HCT116 (cell line): ENCODE measurements around the gene TCEAL5.

Experiments used
- EZH2 ChIP-seq: fragments of 200-600 bp; sonication (generic); IDR thresholded peaks from 2 replicates; pipeline ENCODE4 v1.6.1; 2017; ENCODE audit warnings: antibody characterized with exemption, mixed run types
- RAD21 ChIP-seq: IDR thresholded peaks from 2 replicates; pipeline ENCODE4 v1.6.1; 2012; ENCODE audit warnings: low read depth, mild to moderate bottlenecking

DNA sequence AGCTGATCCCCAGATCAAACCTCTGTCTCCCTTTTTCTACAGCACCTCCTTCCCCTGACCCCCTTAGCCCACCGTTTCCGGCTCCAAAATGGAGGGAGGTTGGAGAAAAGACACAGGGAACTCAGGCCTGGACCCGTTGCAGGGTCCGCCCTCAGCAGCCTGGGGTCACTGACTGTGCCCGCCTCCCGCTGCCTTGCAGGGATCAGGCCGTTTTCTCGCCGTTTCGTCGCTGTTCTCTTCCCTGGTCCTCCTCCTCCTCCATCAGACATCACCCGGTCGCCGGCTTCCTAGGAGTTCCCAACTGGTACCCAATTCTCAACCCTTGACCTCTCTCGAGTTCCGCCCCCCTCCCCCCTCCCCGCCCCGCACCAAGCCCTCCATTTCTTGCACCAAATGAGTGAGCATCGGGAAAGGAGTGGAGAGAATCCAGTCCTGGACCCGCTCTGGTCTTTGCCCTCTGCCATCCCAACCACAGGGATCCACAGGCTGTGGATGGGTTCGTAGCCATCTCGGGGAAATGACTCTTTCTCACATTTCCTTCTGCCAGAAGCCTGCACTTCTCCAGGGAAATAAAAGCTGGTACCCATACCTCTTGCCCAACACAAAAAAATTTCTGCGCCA lies 493 bp downstream of the TCEAL5 start:
- TF ChIP-seq EZH2, result no peak
- no peak for TF ChIP-seq RAD21
